Measurements from ENCODE around the gene ST3GAL3.

Gene ST3GAL3, protein sequence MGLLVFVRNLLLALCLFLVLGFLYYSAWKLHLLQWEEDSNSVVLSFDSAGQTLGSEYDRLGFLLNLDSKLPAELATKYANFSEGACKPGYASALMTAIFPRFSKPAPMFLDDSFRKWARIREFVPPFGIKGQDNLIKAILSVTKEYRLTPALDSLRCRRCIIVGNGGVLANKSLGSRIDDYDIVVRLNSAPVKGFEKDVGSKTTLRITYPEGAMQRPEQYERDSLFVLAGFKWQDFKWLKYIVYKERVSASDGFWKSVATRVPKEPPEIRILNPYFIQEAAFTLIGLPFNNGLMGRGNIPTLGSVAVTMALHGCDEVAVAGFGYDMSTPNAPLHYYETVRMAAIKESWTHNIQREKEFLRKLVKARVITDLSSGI

DNA sequence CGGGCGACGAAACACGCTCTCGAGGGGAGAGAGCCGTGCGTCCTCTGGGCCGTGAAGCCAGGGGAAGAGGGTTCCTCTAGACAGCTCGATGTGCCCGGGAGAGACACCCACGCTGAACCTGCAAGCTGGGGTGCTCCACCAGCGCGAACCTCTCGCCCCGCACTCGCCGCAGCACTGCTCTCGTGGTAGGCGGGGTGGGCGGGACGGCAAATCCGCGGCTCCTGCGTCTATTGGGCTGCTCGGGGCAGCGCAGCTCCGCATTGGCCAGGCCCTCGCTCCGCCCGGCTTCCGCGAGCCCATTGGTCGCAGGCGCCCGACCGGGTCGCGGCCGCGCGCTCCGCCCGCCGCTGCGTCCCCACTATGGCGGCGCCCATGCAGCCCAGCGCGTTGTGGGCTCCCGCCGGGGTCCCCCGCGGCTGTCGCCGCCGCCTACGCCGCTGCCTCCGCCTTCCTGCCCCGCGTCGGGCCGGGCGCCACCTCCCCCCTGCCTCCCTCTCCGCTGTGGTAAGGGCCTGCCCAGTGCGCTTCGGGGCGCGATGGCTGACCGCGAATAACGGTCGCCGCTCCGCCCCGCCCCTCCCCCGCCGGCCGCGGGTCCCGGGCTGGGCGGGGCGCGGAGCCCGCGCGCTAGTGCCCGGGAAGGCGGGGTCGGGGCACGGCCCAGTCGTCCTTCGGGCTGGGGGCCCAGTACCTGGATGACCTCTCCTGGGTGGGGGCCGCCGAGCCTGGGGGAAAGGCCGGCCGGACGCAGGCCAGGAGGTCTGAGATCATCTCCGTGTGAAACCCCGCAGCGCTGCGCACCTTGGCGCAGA lies at the start of gene ST3GAL3:
Gene ST3GAL3, plus strand, starts transcription at position 347 of the 812 bp plus-strand sequence. CDS start 28,727 bp downstream, outside the sequence.
- peak; percentile 90 for DNase-seq (ENCODE audit: low read depth)

GRCh38 chr1:43659212-43660166 lies 47.8 kb upstream of the ST3GAL3 start:
- no peak for DNase-seq (ENCODE audit: low read depth)

- no peak for DNase-seq (ENCODE audit: low read depth)
Measured at GRCh38 chr1:43660355-43660754, 47.0 kb upstream of the ST3GAL3 start.

- no peak for DNase-seq (ENCODE audit: low read depth)
Measured at GRCh38 chr1:43664369-43664768, 43.0 kb upstream of the ST3GAL3 start.

GRCh38 chr1:43666608-43667007 lies 40.7 kb upstream of the ST3GAL3 start:
- no peak for DNase-seq (ENCODE audit: low read depth)

DNA sequence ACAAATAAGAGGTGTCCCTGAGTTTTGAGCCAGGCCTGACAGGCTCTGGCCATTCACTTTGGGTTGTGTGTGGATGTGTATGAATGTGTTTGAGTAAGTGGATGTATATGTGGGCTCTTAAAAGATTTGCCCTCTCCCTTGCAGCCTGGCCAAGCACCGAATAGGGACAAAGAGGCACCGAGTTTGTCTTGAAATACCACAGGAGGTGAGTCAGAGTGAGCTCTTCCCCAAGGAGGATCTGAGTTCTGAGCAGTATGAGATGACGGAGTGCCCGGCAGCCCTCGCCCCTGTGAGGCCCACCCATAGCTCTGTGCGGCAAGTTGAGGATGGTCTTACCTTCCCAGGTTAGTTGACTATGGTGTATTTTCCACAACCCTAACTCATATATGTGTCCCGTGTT lies 38.4 kb upstream of the ST3GAL3 start:
- DNase-seq (ENCODE audit: low read depth): no peak

DNA sequence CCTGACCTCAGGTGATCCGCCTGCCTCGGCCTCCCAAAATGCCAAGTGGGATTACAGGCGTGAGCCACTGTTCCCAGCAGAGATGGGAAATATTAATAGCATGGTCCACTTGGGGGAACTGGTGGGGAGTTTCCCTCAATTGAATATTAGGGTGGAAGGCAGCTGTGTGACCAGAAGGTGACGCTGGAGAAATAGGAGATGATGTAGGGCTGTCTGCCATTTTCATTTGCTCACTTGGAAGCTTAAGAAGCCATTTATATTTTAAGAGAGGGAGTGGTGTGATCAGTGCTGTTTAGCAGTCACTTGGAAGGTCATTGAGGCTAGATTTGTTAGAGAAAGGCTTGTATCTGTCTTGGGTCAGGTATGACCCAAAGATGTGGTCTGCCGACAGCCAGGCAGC lies 37.5 kb upstream of the ST3GAL3 start:
- DNase-seq (ENCODE audit: low read depth): no peak

GRCh38 chr1:43671193-43671592 lies 36.1 kb upstream of the ST3GAL3 start:
- DNase-seq (ENCODE audit: low read depth): no peak

- no peak for DNase-seq (ENCODE audit: low read depth)
Measured at GRCh38 chr1:43671626-43672330, 35.6 kb upstream of the ST3GAL3 start.

DNA sequence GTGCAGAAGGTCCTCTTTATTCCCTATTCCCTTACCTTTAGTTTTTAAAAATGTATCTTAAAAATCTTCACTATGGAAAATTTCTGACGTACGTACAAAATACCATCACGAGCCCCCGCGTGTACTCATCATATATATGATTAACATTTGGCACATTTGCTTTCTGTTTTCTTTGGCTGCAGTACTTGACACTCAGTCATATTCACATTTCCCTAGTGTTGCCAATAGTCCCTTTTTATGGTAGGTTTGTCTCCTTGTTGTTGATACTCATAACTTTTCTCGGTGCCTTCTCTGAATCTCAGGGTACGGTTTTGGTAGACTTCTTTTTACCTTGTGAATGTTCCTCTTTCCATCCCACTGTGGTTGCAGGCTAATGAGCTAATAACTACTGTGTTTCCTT lies 34.1 kb upstream of the ST3GAL3 start:
- DNase-seq (ENCODE audit: low read depth): no peak

- no peak for DNase-seq (ENCODE audit: low read depth)
Measured at GRCh38 chr1:43678940-43679339, 28.4 kb upstream of the ST3GAL3 start.

DNA sequence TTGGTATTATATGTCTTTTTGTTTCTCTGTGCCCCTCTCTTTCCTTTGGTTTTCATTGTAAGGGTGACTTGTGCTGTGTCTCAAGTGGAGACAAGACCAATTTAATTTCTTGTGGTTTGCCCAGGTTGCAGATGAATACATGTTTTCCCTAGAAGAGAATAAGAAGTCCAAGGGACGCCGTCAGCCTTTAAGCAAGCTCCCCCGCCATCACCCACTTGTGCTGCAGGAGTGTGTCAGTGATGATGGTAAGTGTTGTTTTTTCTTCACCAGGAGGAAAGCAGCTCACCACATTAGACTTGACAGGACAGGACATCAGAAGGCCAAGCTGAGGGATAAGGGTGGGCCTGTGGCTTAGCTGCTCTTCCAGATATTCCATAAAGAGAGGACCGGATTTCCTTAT lies 23.8 kb upstream of the ST3GAL3 start:
- DNase-seq (ENCODE audit: low read depth): no peak

- DNase-seq (ENCODE audit: low read depth): no peak
Measured at GRCh38 chr1:43686801-43687200, 20.5 kb upstream of the ST3GAL3 start.

- DNase-seq (ENCODE audit: low read depth): no peak
Measured at GRCh38 chr1:43687301-43688108, 19.8 kb upstream of the ST3GAL3 start.

- DNase-seq (ENCODE audit: low read depth): no peak
Measured at GRCh38 chr1:43688109-43688387, 19.3 kb upstream of the ST3GAL3 start.

- DNase-seq (ENCODE audit: low read depth): no peak
Measured at GRCh38 chr1:43688594-43689000, 18.7 kb upstream of the ST3GAL3 start.

- no peak for DNase-seq (ENCODE audit: low read depth)
Measured at GRCh38 chr1:43689289-43689688, 18.0 kb upstream of the ST3GAL3 start.

DNA sequence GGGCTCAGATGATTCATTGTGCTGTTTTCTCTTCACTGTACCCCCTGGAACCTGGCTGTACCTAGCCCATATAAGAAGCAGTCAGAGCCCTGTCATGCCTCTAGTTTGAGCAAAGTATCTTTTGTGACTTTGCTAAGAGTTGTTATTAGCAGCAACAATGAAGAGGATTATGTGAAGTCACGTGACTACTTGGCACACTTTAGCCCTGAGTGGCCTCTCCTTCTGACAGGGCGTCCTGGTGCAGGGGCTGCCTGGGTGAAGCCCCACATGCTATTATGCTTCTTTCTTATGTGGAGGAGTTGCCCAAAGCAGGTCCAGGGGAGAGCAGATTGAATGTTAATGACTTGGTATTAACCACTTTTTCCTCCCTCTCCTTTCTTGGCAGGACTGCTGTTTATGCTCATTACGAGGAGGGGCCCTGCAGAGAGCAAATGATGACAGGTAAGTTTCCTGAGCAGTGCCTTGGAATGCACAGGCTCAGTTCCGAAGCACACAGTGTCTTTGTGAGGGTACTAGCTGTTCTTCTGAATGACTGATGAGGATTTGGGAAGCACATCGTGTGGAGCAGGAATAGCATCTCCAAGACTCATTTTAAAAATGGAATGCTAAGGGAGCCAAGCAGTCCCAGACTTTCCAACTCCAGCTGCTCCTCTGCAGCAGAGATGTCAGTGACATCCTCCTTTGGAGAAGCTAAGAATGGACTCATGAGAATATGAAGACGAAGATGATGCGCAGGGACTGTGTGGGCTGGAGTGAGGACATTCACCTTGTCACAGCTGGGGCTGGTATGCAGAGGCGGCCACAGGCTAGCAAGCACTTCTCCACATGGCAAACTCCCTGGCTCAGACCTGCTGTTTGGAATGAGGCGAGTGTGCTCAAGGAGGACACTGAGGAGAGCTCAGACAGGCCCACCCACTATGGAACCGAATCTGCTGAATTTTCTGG lies 15.2 kb upstream of the ST3GAL3 start:
- DNase-seq (ENCODE audit: low read depth): no peak

GRCh38 chr1:43693371-43693770 lies 14.0 kb upstream of the ST3GAL3 start:
- DNase-seq (ENCODE audit: low read depth): no peak

GRCh38 chr1:43699281-43699680 lies 8.1 kb upstream of the ST3GAL3 start:
- DNase-seq (ENCODE audit: low read depth): no peak

Measured in CMK (cell line).